ENCODE data around the gene GPR3. TPM values are rescaled to one million over a fixed set of nuclear protein-coding genes. Genes with fewer than 3 reads are reported as not detected.

The GPR3 gene
- total and polyA plus RNA-seq, 2 donors: 0.09 to 0.37 TPM

- H3K4me1 ChIP-seq (ENCODE audit: control insufficient read depth in 2 of 2, insufficient read depth in 2 of 2, low read length in 2 of 2): peaks cover 5 to 18% of the 10 kb centered on the region in 2 donors
- H3K27ac ChIP-seq (ENCODE audit: low read depth in 1 of 2, low read length in 1 of 2): no peak overlapping the region
- peaks cover 0 to 20% of the 10 kb centered on the region in 2 donors for H3K27me3 ChIP-seq (ENCODE audit: control insufficient read depth in 2 of 2, insufficient read depth in 1 of 2, low read length in 1 of 2)
- H3K9me3 ChIP-seq (ENCODE audit: control insufficient read depth in 2 of 2, insufficient read depth in 1 of 2, low read length in 1 of 2): no peaks in the 10 kb centered on the region
- H3K4me3 ChIP-seq (ENCODE audit: low read length in 2 of 2): peak overlapping the region; percentile 35 to 42
- peak in 1 of 9 donors; percentile 32 for DNase-seq (ENCODE audit: low read depth in 6 of 9, low spot score in 9 of 9)
- WGBS: 85% methylated on average over 84 of the region's 84 CpGs
- peaks cover 11 to 33% of the 10 kb centered on the region in 2 donors for H3K36me3 ChIP-seq (ENCODE audit: control insufficient read depth in 2 of 2, insufficient read depth in 2 of 2, low read length in 1 of 2)
These were observed 42.4 kb upstream of the GPR3 start for GRCh38 chr1:27349784-27350662.

DNA sequence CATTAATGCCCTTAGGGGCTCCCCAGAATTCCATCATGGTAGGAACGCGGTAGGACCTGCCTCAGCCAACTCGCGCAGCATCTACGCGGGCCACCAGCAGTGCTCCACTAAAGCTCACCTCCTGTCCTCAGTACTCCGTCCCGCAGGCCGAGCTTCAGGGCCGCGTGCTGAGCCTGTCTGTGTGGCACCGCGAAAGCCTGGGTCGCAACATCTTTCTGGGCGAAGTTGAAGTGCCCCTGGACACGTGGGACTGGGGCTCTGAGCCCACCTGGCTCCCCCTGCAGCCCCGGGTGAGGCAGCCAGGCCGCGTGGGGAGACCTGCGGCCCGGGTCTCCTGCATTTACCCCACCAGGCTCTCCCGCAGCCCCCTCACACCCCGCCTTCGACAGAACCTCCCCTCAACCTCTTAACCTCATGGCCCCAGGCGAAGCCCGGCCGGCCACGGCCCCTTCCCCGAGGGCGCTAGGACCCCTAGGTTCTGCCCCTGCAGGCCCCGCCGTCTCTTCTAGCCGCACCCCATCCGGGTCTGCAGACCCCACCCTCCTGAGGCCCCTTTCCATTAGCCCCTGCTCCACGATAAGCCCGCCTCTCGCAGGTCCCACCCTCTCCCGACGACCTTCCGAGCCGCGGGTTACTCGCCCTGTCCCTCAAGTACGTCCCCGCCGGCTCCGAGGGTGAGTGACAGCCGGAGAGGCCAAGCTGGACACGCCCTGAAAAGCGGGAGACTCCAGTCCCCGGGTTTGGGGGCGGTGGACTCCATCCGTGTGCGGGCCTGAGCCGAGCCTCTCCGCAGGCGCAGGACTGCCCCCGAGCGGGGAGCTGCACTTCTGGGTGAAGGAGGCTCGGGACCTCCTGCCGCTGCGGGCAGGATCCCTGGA lies 41.5 kb upstream of the GPR3 start:
- no peak for DNase-seq (ENCODE audit: low read depth in 6 of 9, low spot score in 9 of 9)
- Histone ChIP-seq H3K27me3 (ENCODE audit: control insufficient read depth in 2 of 2, insufficient read depth in 1 of 2, low read length in 1 of 2) (peaks cover 0 to 20% of the 10 kb centered on the region in 2 donors), H3K4me1 (ENCODE audit: control insufficient read depth in 2 of 2, insufficient read depth in 2 of 2, low read length in 2 of 2) (peaks cover 2 to 11% of the 10 kb centered on the region in 2 donors), H3K9me3 (ENCODE audit: control insufficient read depth in 2 of 2, insufficient read depth in 1 of 2, low read length in 1 of 2) (no peaks in the 10 kb centered on the region), H3K4me3 (ENCODE audit: low read length in 2 of 2) (no peak overlapping the region), H3K27ac (ENCODE audit: low read depth in 1 of 2, low read length in 1 of 2) (no peak overlapping the region), H3K36me3 (ENCODE audit: control insufficient read depth in 2 of 2, insufficient read depth in 2 of 2, low read length in 1 of 2) (peaks cover 8 to 29% of the 10 kb centered on the region in 2 donors)
- WGBS: 93% methylated on average over 62 of the region's 62 CpGs

DNA sequence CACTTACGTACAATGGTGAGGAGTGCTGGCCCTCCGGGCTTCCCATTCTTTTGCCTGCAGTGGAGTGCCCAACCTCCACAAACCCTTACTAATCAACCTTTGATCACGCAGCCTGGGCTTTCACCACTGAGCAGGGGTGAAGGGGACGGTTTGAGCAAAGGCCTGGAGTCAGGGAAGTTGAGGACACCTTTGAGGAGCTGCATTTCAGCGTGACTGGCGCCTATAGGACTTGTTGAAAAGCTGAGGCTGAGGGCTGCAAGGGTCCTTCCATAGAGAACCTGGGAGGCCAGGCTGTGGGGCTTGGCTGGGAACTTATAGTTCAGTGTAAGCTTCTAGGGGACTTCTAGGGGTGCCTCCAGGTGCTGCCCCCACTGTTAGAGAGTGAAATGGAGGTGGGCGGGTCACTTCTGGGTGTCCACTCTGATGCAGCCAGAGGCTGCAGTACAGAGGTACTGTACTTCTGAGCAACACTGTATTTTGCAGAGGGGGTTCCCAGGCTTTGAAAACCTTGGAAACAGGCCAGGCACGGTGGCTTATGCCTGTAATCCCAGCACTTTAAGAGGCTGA lies 40.8 kb upstream of the GPR3 start:
- H3K27me3 ChIP-seq (ENCODE audit: control insufficient read depth in 2 of 2, insufficient read depth in 1 of 2, low read length in 1 of 2): peaks cover 0 to 20% of the 10 kb centered on the region in 2 donors
- H3K36me3 ChIP-seq (ENCODE audit: control insufficient read depth in 2 of 2, insufficient read depth in 2 of 2, low read length in 1 of 2): peaks cover 2 to 25% of the 10 kb centered on the region in 2 donors
- 93% methylated on average over 8 of the region's 8 CpGs for WGBS
- DNase-seq (ENCODE audit: low read depth in 6 of 9, low spot score in 9 of 9): no peak
- peaks cover 2 to 18% of the 10 kb centered on the region in 2 donors for H3K4me1 ChIP-seq (ENCODE audit: control insufficient read depth in 2 of 2, insufficient read depth in 2 of 2, low read length in 2 of 2)
- H3K27ac ChIP-seq (ENCODE audit: low read depth in 1 of 2, low read length in 1 of 2): no peak overlapping the region
- no peak overlapping the region for H3K4me3 ChIP-seq (ENCODE audit: low read length in 2 of 2)
- H3K9me3 ChIP-seq (ENCODE audit: control insufficient read depth in 2 of 2, insufficient read depth in 1 of 2, low read length in 1 of 2): no peaks in the 10 kb centered on the region

GRCh38 chr1:27353166-27353565 lies 39.3 kb upstream of the GPR3 start:
- no peak for DNase-seq (ENCODE audit: low read depth in 6 of 9, low spot score in 9 of 9)
- 97% methylated on average over 13 of the region's 13 CpGs for WGBS
- peaks cover 12 to 32% of the 10 kb centered on the region in 2 donors for H3K4me1 ChIP-seq (ENCODE audit: control insufficient read depth in 2 of 2, insufficient read depth in 2 of 2, low read length in 2 of 2)
- peaks cover 2 to 22% of the 10 kb centered on the region in 2 donors for H3K36me3 ChIP-seq (ENCODE audit: control insufficient read depth in 2 of 2, insufficient read depth in 2 of 2, low read length in 1 of 2)
- H3K27ac ChIP-seq (ENCODE audit: low read depth in 1 of 2, low read length in 1 of 2): no peak overlapping the region
- H3K4me3 ChIP-seq (ENCODE audit: low read length in 2 of 2): no peak overlapping the region
- no peaks in the 10 kb centered on the region for H3K9me3 ChIP-seq (ENCODE audit: control insufficient read depth in 2 of 2, insufficient read depth in 1 of 2, low read length in 1 of 2)
- peaks cover 0 to 27% of the 10 kb centered on the region in 2 donors for H3K27me3 ChIP-seq (ENCODE audit: control insufficient read depth in 2 of 2, insufficient read depth in 1 of 2, low read length in 1 of 2)

DNA sequence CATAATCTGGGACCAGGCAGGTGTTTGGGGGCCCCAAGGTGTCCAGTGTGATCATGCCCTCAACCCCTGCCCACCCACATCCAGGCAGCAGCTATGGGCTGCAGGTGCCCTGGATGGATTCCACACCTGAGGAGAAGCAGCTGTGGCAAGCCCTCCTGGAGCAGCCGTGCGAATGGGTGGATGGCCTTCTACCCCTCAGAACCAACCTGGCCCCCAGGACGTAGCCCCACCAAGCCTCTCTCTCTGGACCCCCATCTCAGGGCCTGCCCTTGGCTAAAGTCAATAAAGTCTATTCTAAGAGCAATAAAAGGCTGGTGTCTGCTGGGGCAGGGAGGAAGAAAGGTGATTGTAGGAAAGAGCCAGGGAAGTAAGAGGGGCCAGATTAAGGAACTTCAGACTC lies 38.8 kb upstream of the GPR3 start:
- 95% methylated on average over 3 of the region's 3 CpGs for WGBS
- DNase-seq (ENCODE audit: low read depth in 6 of 9, low spot score in 9 of 9): no peak
- H3K9me3 ChIP-seq (ENCODE audit: control insufficient read depth in 2 of 2, insufficient read depth in 1 of 2, low read length in 1 of 2): no peaks in the 10 kb centered on the region
- H3K4me3 ChIP-seq (ENCODE audit: low read length in 2 of 2): no peak overlapping the region
- peaks cover 2 to 22% of the 10 kb centered on the region in 2 donors for H3K36me3 ChIP-seq (ENCODE audit: control insufficient read depth in 2 of 2, insufficient read depth in 2 of 2, low read length in 1 of 2)
- peaks cover 0 to 31% of the 10 kb centered on the region in 2 donors for H3K27me3 ChIP-seq (ENCODE audit: control insufficient read depth in 2 of 2, insufficient read depth in 1 of 2, low read length in 1 of 2)
- peaks cover 12 to 31% of the 10 kb centered on the region in 2 donors for H3K4me1 ChIP-seq (ENCODE audit: control insufficient read depth in 2 of 2, insufficient read depth in 2 of 2, low read length in 2 of 2)
- no peak overlapping the region for H3K27ac ChIP-seq (ENCODE audit: low read depth in 1 of 2, low read length in 1 of 2)

DNA sequence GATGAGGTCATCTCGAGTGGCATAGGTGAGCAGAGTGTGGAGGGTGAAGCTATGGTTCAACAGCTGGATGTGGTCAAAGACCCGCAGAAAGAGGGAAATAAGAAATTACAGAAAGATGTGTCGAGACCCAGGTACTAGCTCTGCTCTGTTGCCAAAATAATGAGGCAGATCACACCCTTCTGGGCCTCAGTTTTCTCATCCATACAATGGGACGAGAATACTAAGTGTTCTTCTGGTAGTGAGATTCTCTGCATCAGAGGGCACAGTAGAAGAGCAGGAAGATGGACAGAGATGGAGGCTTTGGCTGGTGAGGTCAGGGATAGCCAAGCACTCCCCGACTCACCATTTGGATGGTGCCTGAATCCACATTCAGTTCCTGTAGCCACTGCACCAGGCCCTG lies 36.7 kb upstream of the GPR3 start:
- DNase-seq (ENCODE audit: low read depth in 6 of 9, low spot score in 9 of 9): no peak
- peaks cover 0 to 3% of the 10 kb centered on the region in 2 donors for H3K9me3 ChIP-seq (ENCODE audit: control insufficient read depth in 2 of 2, insufficient read depth in 1 of 2, low read length in 1 of 2)
- no peak overlapping the region for H3K4me3 ChIP-seq (ENCODE audit: low read length in 2 of 2)
- H3K36me3 ChIP-seq (ENCODE audit: control insufficient read depth in 2 of 2, insufficient read depth in 2 of 2, low read length in 1 of 2): peaks cover under 1 to 14% of the 10 kb centered on the region in 2 donors
- peaks cover 2 to 37% of the 10 kb centered on the region in 2 donors for H3K27me3 ChIP-seq (ENCODE audit: control insufficient read depth in 2 of 2, insufficient read depth in 1 of 2, low read length in 1 of 2)
- H3K27ac ChIP-seq (ENCODE audit: low read depth in 1 of 2, low read length in 1 of 2): no peak overlapping the region
- WGBS: 95% methylated on average over 5 of the region's 5 CpGs
- peaks cover 12 to 34% of the 10 kb centered on the region in 2 donors for H3K4me1 ChIP-seq (ENCODE audit: control insufficient read depth in 2 of 2, insufficient read depth in 2 of 2, low read length in 2 of 2)

DNA sequence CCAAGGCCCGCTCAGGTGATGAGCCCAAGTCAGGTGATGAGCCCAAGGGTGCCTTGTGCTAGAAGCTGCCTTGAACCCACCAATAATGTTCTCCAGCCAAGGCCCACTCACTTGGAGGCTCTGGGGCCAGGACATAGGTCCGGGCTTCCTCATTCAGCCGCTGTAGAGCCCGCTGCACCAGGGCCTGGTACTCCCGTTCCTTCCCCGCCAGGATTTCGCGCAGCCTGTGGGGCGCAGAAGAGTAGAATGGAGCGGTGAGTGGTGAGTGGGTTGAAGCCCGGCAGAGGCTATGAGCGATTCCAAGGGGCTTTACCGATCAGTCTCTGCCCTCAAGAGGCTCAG lies 36.2 kb upstream of the GPR3 start:
- Histone ChIP-seq H3K4me3 (ENCODE audit: low read length in 2 of 2) (no peak overlapping the region), H3K4me1 (ENCODE audit: control insufficient read depth in 2 of 2, insufficient read depth in 2 of 2, low read length in 2 of 2) (peaks cover 12 to 40% of the 10 kb centered on the region in 2 donors), H3K27me3 (ENCODE audit: control insufficient read depth in 2 of 2, insufficient read depth in 1 of 2, low read length in 1 of 2) (peaks cover 2 to 37% of the 10 kb centered on the region in 2 donors), H3K36me3 (ENCODE audit: control insufficient read depth in 2 of 2, insufficient read depth in 2 of 2, low read length in 1 of 2) (peaks cover 0 to 12% of the 10 kb centered on the region in 2 donors), H3K9me3 (ENCODE audit: control insufficient read depth in 2 of 2, insufficient read depth in 1 of 2, low read length in 1 of 2) (peaks cover 0 to 3% of the 10 kb centered on the region in 2 donors), H3K27ac (ENCODE audit: low read depth in 1 of 2, low read length in 1 of 2) (no peak overlapping the region)
- WGBS: 90% methylated on average over 13 of the region's 13 CpGs
- no peak for DNase-seq (ENCODE audit: low read depth in 6 of 9, low spot score in 9 of 9)

DNA sequence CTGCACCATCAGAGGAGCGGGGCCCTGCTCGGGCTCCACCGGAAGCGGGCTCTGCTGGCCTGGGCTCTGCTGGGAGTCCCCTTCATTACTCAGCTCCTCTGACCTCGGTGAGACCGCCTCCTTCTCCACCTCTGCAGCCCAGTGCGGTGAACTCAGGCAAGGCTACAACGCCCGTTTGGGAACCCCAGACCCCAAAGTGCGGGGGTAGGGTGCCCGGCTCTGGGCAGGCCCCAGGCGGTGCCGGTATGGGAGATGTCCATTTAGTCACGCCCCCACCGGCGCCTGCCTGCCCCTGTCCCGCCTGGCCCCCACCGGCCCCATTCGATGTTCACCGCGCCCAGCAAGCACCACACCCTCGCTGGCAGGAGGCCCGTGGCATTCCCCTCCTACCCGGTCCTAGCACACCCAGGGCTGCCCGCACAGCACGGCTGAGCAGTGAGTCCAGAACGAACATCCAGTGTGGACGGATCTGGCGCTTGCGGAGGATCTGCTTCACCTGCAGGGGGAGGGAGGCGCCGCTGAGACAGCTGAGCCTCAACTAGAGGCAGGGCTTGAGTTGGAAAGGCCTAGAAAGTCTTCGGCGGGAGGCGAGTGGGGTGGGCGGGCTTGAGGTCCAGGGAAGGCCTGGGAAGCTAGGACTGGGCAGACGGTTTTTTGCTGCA lies 35.7 kb upstream of the GPR3 start:
- Histone ChIP-seq H3K9me3 (ENCODE audit: control insufficient read depth in 2 of 2, insufficient read depth in 1 of 2, low read length in 1 of 2) (peaks cover 0 to 3% of the 10 kb centered on the region in 2 donors), H3K36me3 (ENCODE audit: control insufficient read depth in 2 of 2, insufficient read depth in 2 of 2, low read length in 1 of 2) (peaks cover 0 to 9% of the 10 kb centered on the region in 2 donors), H3K4me1 (ENCODE audit: control insufficient read depth in 2 of 2, insufficient read depth in 2 of 2, low read length in 2 of 2) (peaks cover 12 to 40% of the 10 kb centered on the region in 2 donors), H3K27me3 (ENCODE audit: control insufficient read depth in 2 of 2, insufficient read depth in 1 of 2, low read length in 1 of 2) (peaks cover 2 to 42% of the 10 kb centered on the region in 2 donors), H3K27ac (ENCODE audit: low read depth in 1 of 2, low read length in 1 of 2) (peak overlapping the region in 1 of 2 donors; percentile 46), H3K4me3 (ENCODE audit: low read length in 2 of 2) (peak overlapping the region; percentile 46 to 53)
- DNase-seq (ENCODE audit: low read depth in 6 of 9, low spot score in 9 of 9): no peak
- WGBS: 80% methylated on average over 37 of the region's 37 CpGs

Data from thymus (tissue), 11 donors.